A673 (cell line): ENCODE data around the gene IL1RN.

Source experiments
- EZH2 ChIP-seq: fragments of 200-600 bp; sonication (generic); IDR thresholded peaks from 2 replicates; pipeline ENCODE4 v1.6.1; 2017; ENCODE audit warnings: borderline replicate concordance, low read depth, mild to moderate bottlenecking, mixed read lengths, antibody characterized with exemption, low read length; ENCODE audit not compliant: poor library complexity, severe bottlenecking
- TF ChIP-seq, protein P1 (sequence below): fragments of 300-800, 200-600 bp; sonication (generic); conservative IDR thresholded peaks from 2 replicates; pipeline ENCODE4 v1.5.1; 2017; ENCODE audit warnings: low read depth, mild to moderate bottlenecking, antibody characterized with exemption, low read length, moderate library complexity, mixed read lengths

DNA sequence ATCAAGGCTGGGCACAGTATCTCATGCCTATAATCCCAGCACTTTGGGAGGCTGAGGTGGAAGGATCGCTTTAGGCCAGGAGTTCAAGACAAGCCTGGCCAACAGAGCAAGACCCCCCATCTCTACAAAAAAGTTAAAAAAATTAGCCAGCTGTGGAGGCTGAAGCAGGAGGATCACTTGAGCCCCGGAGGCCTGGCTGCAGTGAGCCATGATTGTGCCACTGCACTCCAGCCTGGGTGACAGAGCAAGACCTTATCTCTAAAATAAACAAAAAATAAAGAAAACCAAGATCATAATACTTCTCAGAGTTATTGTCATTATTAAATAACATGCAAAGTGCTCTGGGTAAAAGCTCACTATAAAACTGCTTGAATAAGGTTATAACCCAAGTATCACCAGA lies 14.9 kb downstream of the IL1RN start:
- TF ChIP-seq, protein P1, sequence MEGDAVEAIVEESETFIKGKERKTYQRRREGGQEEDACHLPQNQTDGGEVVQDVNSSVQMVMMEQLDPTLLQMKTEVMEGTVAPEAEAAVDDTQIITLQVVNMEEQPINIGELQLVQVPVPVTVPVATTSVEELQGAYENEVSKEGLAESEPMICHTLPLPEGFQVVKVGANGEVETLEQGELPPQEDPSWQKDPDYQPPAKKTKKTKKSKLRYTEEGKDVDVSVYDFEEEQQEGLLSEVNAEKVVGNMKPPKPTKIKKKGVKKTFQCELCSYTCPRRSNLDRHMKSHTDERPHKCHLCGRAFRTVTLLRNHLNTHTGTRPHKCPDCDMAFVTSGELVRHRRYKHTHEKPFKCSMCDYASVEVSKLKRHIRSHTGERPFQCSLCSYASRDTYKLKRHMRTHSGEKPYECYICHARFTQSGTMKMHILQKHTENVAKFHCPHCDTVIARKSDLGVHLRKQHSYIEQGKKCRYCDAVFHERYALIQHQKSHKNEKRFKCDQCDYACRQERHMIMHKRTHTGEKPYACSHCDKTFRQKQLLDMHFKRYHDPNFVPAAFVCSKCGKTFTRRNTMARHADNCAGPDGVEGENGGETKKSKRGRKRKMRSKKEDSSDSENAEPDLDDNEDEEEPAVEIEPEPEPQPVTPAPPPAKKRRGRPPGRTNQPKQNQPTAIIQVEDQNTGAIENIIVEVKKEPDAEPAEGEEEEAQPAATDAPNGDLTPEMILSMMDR, result no peak
- no peak for TF ChIP-seq EZH2
